ENCODE data around the gene TSPAN2. TPM values are rescaled to one million over a fixed set of nuclear protein-coding genes. Genes with fewer than 3 reads are reported as not detected.

The TSPAN2 gene
- total and polyA plus RNA-seq, 11 donors, result 2.8 to 10.6 (median 7.1) TPM

GRCh38 chr1:115012006-115012405, 77.3 kb downstream of the TSPAN2 start:
- no peaks in the 10 kb centered on the region for H3K4me1 ChIP-seq
- 88 to 97% (median 90%) methylated on average over 1 of the region's 1 CpG for WGBS, 4 donors
- ATAC-seq (no peak), DNase-seq (no peak)
- no peak overlapping the region for H3K27ac ChIP-seq
- H3K9me3 ChIP-seq, result no peaks in the 10 kb centered on the region
- TF ChIP-seq POLR2A (IDR thresholded peaks at IDR 0.05), result no peak
- TF ChIP-seq CTCF (IDR thresholded peaks at IDR 0.05), result no peak
- intact Hi-C loops (cut with DNase I), result no loop called here
- H3K4me3 ChIP-seq, result no peak overlapping the region
- no peaks in the 10 kb centered on the region for H3K36me3 ChIP-seq
- no peaks in the 10 kb centered on the region for H3K27me3 ChIP-seq

- Histone ChIP-seq H3K27me3 (peaks cover 0 to 4% (median 0%) of the 10 kb centered on the region in 9 donors), H3K4me3 (no peak overlapping the region), H3K27ac (no peak overlapping the region), H3K9me3 (no peaks in the 10 kb centered on the region), H3K4me1 (no peaks in the 10 kb centered on the region), H3K36me3 (no peaks in the 10 kb centered on the region)
- intact Hi-C loops (cut with DNase I), result no loop called here
- no peak for ATAC-seq
- TF ChIP-seq CTCF (IDR thresholded peaks at IDR 0.05), result no peak
- no peak for TF ChIP-seq POLR2A (IDR thresholded peaks at IDR 0.05)
- DNase-seq, result no peak
- WGBS, 4 donors, result 74 to 83% (median 80%) methylated on average over 2 of the region's 2 CpGs
Measured at GRCh38 chr1:115006191-115006590, 83.1 kb downstream of the TSPAN2 start.

Other genes starting within 250 kb of the TSPAN2 start
- gene SYCP1, start 234.6 kb downstream of the TSPAN2 start, total RNA-seq, result not detected
- gene SYCP1, start 234.6 kb downstream of the TSPAN2 start, polyA plus RNA-seq, result not detected
- not detected for gene TSHB, start 59.7 kb downstream of the TSPAN2 start, total RNA-seq
- not detected for gene TSHB, start 59.7 kb downstream of the TSPAN2 start, polyA plus RNA-seq
- gene NGF, start 248.7 kb upstream of the TSPAN2 start, total RNA-seq, result 10 to 100 TPM in 1 of 9 donors, 1 to 10 TPM in 7, under 1 TPM in 1; 0.94 to 13.6 (median 2.9) TPM
- gene NGF, start 248.7 kb upstream of the TSPAN2 start, polyA plus RNA-seq, result 10 to 100 TPM in 1 of 2 donors, 1 to 10 TPM in 1; 2.4 to 11.5 TPM

All from heart left ventricle (tissue), 16 donors.